ENCODE measurements around the gene GSN. TPM values are rescaled to one million over a fixed set of nuclear protein-coding genes. Genes with fewer than 3 reads are reported as not detected.

Gene GSN
- total and polyA plus RNA-seq, 4 donors = 18.8 to 402 (median 51.6) TPM

GRCh38 chr9:121278477-121279261, 10.7 kb downstream of the GSN start (continued):
- peak; percentile 86 for TF ChIP-seq CTCF (IDR thresholded peaks at IDR 0.05; ENCODE audit: low read depth, low read length, missing input control)
- TF ChIP-seq MAX (IDR thresholded peaks at IDR 0.05) = peak; percentile 41
- TF ChIP-seq ATF3 (IDR thresholded peaks at IDR 0.05) = no peak

GRCh38 chr9:121279776-121280388, 11.9 kb downstream of the GSN start:
- no peak overlapping the region for H3K27ac ChIP-seq (ENCODE audit: low read depth in 1 of 2, low read length in 2 of 2)
- H3K9ac ChIP-seq (ENCODE audit: low read depth in 1 of 2, low read length in 2 of 2) = no peak overlapping the region
- peaks cover 4 to 19% (median 5%) of the 10 kb centered on the region in 4 donors for H3K4me1 ChIP-seq (ENCODE audit: control insufficient read depth in 4 of 4, insufficient read depth in 4 of 4, low read length in 3 of 4)
- no peak for DNase-seq (ENCODE audit: low spot score)
- no peaks in the 10 kb centered on the region for H3K36me3 ChIP-seq (ENCODE audit: control insufficient read depth in 4 of 4, insufficient read depth in 3 of 4, low read depth in 1 of 4, low read length in 3 of 4)
- H3K9me3 ChIP-seq (ENCODE audit: control insufficient read depth in 4 of 4, low read length in 3 of 4) = no peaks in the 10 kb centered on the region
- H3K27me3 ChIP-seq (ENCODE audit: control insufficient read depth in 4 of 4, insufficient read depth in 4 of 4, low read length in 3 of 4) = no peaks in the 10 kb centered on the region
- TF ChIP-seq JUND (IDR thresholded peaks at IDR 0.05) = no peak
- TF ChIP-seq ATF3 (IDR thresholded peaks at IDR 0.05) = no peak
- no peak for TF ChIP-seq FOXA2 (IDR thresholded peaks at IDR 0.05)
- TF ChIP-seq TAF1 (conservative IDR thresholded peaks at IDR 0.05) = no peak
- TF ChIP-seq MAX (IDR thresholded peaks at IDR 0.05) = no peak
- TF ChIP-seq CTCF (IDR thresholded peaks at IDR 0.05; ENCODE audit: low read depth, low read length, missing input control) = no peak
- TF ChIP-seq YY1 (IDR thresholded peaks at IDR 0.05) = no peak
- no peak for TF ChIP-seq RXRA (IDR thresholded peaks at IDR 0.05)
- TF ChIP-seq ZBTB33 (IDR thresholded peaks at IDR 0.05) = no peak
- TF ChIP-seq FOXA1 (IDR thresholded peaks at IDR 0.05) = no peak
- no peak for TF ChIP-seq REST (IDR thresholded peaks at IDR 0.05)
- TF ChIP-seq EGR1 (IDR thresholded peaks at IDR 0.05; ENCODE audit: low read depth in 2 of 2) = no peak
- WGBS = 92% methylated on average over 11 of the region's 11 CpGs
- no peak overlapping the region for H3K4me3 ChIP-seq (ENCODE audit: low read depth in 1 of 3, low read length in 3 of 3)
